ENCODE measurements around the gene PRDM10. TPM values are rescaled to one million over a fixed set of nuclear protein-coding genes. Genes with fewer than 3 reads are reported as not detected.

Gene PRDM10
- total and polyA plus RNA-seq, 7 experiments from 2014 or later = 2.5 to 16.3 (median 13.4) TPM

DNA sequence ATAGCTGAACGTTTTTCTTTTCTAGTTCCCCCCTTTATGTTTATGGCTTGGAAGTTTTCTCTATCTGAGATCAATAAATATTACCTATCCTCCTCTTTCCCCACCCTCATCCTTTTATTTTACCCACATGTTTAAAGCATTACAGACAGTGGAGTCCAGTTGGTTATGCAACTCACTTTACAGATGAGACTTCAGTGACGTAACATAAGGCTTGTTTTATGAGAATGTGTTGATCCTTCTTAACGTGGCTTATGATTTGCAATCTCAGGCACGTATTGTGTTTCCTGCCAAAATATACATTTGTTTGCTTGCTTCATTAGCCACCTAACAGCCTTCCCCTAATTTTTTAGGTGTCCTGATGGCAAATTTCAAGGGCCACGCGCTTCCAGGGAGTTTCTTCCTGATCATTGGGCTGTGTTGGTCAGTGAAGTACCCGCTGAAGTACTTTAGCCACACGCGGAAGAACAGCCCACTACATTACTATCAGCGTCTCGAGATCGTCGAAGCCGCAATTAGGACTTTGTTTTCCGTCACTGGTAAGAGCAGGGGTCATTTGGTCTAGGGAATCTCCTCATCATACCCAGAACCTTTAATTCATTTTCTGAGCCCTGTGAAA is 150.4 kb downstream of the PRDM10 start:
- Histone ChIP-seq H3K36me3 (ENCODE audit: control insufficient read depth in 2 of 3, insufficient read depth in 3 of 3, low read length in 3 of 3) (no peaks in the 10 kb centered on the region), H3K4me3 (ENCODE audit: low read length) (no peak overlapping the region), H3K9me3 (ENCODE audit: control insufficient read depth in 2 of 3, low read length in 3 of 3) (no peaks in the 10 kb centered on the region), H3K27me3 (ENCODE audit: control insufficient read depth in 2 of 2, insufficient read depth in 2 of 2, low read length in 2 of 2) (no peaks in the 10 kb centered on the region), H3K4me1 (ENCODE audit: control insufficient read depth in 2 of 2, insufficient read depth in 2 of 2, low read length in 2 of 2) (peaks cover 14 to 20% of the 10 kb centered on the region in 2 donors), H3K27ac (ENCODE audit: low read depth, low read length) (peak overlapping the region; percentile 4)
- intact Hi-C loops (cut with micrococcal nuclease) = loop anchor here in 1 of 2 donors (2.0 kb wide), 1 partner anchor 43 kb away; the partner anchor contains the start of gene NFRKB
- peaks cover 0 to 2% (median 0%) of the 10 kb centered on the region in 5 donors for H3K27me3 Mint-ChIP-seq
- H3K27ac Mint-ChIP-seq = peak overlapping the region; percentile 94 to 99 (median 98)
- CTCF ChIA-PET = no interaction called here
- peaks cover 0 to 2% (median 0%) of the 10 kb centered on the region in 11 donors for H3K9me3 Mint-ChIP-seq
- H3K4me1 Mint-ChIP-seq = peaks cover 17 to 58% (median 42%) of the 10 kb centered on the region in 7 donors
- peaks cover 0 to 28% (median 10%) of the 10 kb centered on the region in 5 donors for H3K36me3 Mint-ChIP-seq
- ATAC-seq = no peak
- peak overlapping the region in 4 of 10 donors; percentile 21 to 73 (median 40) for H3K4me3 Mint-ChIP-seq
- POLR2A ChIA-PET = interaction anchor here (1.0 to 5.3 kb wide), 5 partner anchors 8 to 49 kb away, joined by 3 to 46 read pairs (median 20); partner anchors contain the start of gene TMEM45B
- DNase-seq = no peak

Other genes starting within 250 kb of the PRDM10 start
- gene TMEM45B, start 187.0 kb downstream of the PRDM10 start, total RNA-seq = 10 to 100 TPM in 2 of 5 experiments, 1 to 10 TPM in 3; 2.3 to 40.8 (median 3.6) TPM
- 10 to 100 TPM; 11.9 to 12.4 TPM for gene TMEM45B, start 187.0 kb downstream of the PRDM10 start, polyA plus RNA-seq
- 10 to 100 TPM; 40.4 to 81.3 (median 56.2) TPM for gene NFRKB, start 107.3 kb downstream of the PRDM10 start, total RNA-seq
- 10 to 100 TPM; 24.4 to 42.3 TPM for gene NFRKB, start 107.3 kb downstream of the PRDM10 start, polyA plus RNA-seq
- 100 to 1,000 TPM in 1 of 5 experiments, 10 to 100 TPM in 4; 26.6 to 172 (median 51.5) TPM for gene APLP2, start 67.1 kb upstream of the PRDM10 start, total RNA-seq
- gene APLP2, start 67.1 kb upstream of the PRDM10 start, polyA plus RNA-seq = 10 to 100 TPM; 33.2 to 43.0 TPM
- 1 to 10 TPM in 2 of 5 experiments, under 1 TPM in 2, not detected in 1; 0.49 to 8.8 (median 0.93) TPM for gene ST14, start 156.9 kb upstream of the PRDM10 start, total RNA-seq
- gene ST14, start 156.9 kb upstream of the PRDM10 start, polyA plus RNA-seq = under 1 TPM in 1 of 2 donors, not detected in 1; 0.05 TPM

All from naive thymus-derived CD4-positive, alpha-beta T cell (primary cell).